ENCODE measurements around the gene FRY.

DNA sequence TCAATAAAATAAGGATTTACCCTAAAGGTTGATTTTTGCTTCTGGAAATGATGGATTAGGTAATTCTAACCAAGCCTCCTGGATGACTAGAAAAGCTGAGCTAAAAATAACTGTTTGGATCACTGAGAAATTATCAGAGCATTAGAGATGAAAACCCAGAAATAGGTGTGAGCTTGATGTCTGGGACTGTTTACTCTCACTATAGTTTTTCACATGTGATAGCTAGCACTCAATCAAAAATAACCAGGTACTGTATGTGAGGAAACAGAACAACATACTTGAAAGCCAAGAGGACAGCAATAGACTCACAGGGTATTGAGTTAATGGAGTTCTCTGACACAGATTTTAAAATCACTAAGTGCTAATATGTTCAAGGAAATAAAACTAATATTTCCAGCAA, 274.1 kb downstream of the FRY start:
- TF ChIP-seq POLR2A (IDR thresholded peaks at IDR 0.05) = no peak
- TF ChIP-seq, protein P1, sequence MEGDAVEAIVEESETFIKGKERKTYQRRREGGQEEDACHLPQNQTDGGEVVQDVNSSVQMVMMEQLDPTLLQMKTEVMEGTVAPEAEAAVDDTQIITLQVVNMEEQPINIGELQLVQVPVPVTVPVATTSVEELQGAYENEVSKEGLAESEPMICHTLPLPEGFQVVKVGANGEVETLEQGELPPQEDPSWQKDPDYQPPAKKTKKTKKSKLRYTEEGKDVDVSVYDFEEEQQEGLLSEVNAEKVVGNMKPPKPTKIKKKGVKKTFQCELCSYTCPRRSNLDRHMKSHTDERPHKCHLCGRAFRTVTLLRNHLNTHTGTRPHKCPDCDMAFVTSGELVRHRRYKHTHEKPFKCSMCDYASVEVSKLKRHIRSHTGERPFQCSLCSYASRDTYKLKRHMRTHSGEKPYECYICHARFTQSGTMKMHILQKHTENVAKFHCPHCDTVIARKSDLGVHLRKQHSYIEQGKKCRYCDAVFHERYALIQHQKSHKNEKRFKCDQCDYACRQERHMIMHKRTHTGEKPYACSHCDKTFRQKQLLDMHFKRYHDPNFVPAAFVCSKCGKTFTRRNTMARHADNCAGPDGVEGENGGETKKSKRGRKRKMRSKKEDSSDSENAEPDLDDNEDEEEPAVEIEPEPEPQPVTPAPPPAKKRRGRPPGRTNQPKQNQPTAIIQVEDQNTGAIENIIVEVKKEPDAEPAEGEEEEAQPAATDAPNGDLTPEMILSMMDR (IDR thresholded peaks at IDR 0.05) = no peak
